Nucleus accumbens (tissue), 56 donors: ENCODE data around the gene ACTL9.

Source experiments
- DNase-seq, 56 donors: peaks; one replicate each; lab custom pipeline; 2025; lab: John Stamatoyannopoulos, UW

ACTL9 gene

DNA sequence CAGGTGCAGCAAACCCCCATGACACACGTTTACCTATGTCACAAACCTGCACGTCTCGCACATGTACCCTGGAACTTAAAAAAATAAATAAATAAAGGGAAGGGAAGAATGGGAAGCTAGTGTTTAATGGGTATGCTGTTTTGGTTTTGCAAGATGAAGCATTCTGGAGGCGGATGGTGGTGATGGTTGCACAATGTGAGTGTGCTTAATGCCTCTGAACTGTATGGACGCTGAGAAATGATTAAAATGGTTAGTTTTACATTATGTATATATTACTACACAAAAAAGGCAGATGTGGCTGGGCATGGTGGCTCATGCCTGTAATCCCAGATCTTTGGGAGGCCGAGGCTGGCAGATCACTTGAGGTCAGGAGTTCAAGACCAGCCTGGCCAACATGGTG is 50.4 kb downstream of the ACTL9 start:
- no peak for DNase-seq
